NK-92 (cell line): ENCODE data around the gene LAMB2.

Experiments used
- DNase-seq: peaks from one replicate; lab custom pipeline; 2025; ENCODE audit not compliant: unreplicated experiment; lab: John Stamatoyannopoulos, UW

The LAMB2 gene

DNA sequence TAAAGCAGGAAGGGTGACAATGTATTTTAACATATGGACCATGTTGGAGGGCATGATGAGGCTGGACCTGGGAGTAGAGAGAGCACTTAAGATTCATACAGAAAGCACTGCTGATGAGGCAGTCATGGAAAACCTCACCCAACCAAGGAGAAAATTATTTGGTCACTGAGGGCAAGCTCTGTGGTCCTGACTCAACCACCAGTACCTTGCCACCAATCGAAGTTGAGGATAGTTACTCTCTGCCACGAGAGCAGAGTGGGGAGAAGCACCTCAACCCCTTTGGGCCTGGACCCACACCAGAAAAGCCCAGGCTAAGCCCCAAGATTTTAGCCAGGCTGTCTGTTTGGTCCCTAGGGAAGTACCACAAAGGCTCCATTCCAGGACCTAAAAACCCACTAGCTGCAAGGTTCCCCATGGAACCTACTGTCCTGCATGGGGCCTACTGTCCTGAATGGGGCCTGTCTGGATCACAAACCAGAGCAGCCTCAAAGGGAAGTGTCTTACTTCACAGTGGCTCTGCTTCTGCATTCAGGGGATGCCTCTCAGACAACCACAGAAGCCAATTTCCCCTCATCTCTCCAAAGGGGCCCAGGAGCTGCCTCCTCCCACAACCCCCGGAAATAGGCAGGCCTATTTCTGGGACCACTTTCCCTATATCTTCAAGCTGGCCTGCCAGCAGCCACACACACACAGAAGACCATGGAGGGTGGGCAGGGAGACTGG is 29.1 kb upstream of the LAMB2 start:
- DNase-seq = no peak

DNA sequence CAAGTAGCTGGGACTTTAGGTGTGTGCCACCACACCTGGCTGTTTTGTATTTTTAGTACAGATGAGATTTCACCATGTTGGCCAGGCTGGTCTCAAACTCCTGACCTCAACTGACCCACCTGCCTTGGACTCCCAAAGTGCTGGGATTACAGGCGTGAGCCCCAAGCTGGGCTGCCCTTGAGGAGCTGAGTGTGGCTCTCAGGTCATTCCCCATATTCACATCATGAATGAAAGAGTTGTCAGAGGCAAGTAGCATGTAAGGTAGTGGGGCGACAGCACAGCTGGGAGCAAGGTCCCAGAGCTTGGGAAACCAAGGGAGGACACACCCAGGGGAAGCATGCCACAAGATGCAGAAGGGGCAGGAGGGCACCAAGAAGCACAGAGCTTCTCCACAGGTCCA is 28.3 kb upstream of the LAMB2 start:
- no peak for DNase-seq

DNA sequence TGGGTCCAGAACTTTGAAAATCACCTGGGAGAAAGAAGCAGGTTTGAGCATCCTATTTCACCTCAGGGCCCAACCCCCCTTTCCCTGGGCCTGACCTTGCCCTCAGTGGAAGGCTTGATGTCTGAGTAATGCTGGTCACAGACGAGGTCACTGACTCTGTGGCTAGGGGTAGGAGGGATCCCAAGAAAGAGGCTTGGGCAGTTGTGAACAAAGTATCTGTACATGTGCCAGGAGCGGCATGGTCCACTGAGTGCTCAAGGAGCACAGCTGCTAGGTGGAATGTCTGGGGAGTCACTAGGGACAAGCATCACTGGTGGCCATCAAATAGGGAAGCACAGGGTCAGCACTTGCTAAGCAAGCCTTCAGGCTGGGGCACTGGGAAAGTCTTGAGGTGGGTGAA is 25.9 kb upstream of the LAMB2 start:
- no peak for DNase-seq

DNA sequence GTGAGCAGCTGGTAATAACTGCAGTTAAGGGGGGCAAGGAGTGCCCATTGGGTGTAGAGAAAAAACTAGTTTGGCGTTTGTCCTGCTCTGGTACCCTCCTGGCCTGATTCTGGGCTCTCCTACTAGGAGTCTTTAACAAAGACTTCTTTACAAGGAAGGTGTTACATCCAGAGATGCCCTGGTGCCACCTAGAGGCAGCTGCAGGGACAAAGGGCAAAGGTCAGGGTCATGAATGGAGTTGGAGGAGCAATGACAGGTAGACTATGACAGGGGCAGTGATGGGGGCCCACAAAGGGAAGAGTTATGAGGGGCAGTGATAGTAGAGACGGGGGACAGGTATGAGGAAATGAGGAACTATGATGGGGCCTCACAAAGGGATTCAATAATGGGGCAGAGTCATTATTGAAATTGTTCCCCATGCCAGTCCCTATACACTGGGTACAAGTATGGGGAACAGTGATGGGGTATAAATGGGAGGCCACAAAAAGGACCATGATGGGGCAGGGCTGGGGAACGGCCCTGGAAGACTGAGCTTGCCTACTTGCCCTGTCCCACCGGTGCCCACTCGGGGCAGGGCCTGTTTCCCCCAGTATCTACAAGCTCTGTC is 25.4 kb upstream of the LAMB2 start:
- no peak for DNase-seq

DNA sequence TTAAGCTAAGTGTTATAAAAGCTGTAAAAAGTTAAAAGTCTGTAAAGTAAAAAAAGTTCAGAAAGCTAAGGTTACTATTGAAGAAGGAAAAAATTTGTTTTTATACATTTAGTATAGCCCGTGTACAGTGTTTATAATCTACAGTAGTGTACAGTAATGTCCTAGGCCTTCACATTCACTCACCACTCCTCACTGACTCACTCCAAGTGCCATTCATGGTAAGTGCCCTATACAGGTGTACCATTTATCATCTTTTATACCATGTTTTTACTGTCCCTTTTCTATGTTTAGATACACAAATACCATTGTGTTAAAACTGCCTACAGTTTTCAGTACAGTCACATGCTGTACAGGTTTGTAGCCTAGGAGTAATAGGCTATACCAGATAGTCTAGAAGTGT is 24.4 kb upstream of the LAMB2 start:
- no peak for DNase-seq

DNA sequence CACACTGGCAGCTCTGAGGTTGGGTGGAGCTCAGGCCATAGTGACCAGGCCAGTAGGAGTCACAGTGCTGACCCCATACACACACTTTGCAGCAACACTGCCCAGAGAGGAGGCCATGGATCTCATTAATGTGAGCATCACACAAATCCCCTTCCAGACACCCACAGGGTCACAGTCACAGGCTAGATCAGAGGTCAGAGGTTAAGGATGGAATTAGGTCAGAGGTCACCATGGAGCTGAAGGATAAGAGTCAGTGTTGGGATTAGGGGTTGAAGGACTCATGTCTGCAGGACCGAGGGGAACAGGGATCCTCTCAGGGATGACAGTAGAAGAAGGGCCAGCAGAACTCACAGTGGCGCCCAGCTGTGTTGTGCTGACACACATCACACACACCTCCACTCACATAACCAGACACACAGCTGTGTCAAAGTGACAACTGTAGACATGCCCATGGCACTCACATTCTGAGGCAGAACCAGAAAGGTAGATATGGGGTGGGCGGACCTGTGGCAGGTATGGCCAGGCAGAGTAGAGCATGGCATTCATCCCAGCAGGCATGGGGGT is 20.6 kb upstream of the LAMB2 start:
- DNase-seq = no peak

DNA sequence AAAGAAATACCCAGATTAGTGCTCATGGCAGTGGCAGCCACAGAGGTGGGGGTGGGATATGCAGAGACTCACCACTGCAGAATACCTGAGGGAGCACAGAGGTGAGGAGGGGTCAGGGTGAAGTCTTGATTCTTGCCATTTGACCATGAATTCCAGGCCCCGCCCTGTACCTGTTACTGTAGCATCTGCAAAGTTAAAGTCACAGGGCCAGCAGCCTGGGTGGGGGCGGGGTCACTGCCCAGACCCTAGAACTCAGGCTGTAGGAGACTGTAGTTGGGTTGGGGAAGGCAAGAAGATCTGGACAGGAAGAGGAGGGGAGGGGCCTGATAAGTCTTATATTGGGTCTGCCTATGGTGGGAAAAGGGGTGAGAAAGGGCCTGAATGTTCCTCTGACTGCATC is 18.8 kb upstream of the LAMB2 start:
- no peak for DNase-seq

GRCh38 chr3:49148159-49148558 is 15.3 kb upstream of the LAMB2 start:
- DNase-seq = no peak

- DNase-seq = no peak
Measured at GRCh38 chr3:49140080-49140479, 7.2 kb upstream of the LAMB2 start.

DNA sequence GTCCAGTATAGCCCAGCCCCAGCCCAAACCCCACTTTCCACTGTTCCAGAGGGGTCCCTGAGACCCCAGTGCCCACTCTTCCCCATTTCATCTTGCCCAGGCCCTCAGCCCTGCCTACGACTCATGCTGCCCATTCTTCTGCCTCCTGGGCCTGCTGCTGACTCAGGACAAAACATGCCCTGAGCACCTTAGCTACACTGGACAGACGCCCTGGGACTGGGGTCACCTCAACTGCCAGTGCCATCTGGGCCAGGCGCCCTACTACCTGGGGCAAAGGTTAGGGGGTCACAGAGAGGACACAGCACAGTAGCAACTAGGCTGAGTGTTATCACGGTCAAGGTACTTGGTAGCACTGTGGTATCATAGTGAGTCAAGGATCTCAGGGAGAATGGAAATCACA is 2.6 kb upstream of the LAMB2 start:
- no peak for DNase-seq

DNA sequence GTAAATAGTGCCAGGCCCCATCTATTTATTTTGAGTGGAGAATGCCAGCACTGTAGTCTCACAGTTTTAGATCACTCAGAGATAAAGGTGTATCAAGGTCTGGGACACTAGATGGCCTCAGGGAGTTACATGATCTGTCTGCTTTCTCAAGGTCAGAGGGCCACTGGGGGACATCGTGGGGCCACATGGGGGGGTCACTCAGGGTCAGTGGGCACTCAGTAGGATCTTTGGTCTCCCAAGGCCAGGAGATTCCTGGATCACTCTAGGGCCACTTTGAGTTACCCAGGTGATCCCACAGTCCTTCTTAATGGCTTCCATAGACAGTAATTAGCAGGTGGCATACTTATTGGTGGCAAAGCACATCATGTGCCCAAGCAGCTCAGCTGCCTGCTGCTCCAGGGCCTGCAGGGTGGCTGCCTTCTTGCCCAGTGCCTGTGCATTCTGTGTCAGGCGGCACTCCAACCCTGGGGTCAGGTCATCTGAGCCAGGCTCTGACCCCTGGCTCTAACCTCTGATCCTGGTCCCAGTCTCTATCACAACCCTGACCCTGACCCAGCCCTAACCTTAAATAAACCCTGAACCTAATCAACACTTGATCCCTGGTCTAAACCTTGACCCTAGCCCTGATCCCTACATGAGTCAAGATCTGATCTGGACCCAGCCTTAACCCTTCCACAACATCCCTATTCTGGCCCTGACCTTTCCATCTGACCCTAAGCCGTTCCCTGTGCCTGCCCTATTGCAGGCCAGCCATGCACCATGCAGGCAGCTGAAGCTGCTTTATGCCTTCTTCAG is 1.8 kb upstream of the LAMB2 start:
- DNase-seq = no peak

- no peak for DNase-seq
Measured at GRCh38 chr3:49133226-49133951, 539 bp upstream of the LAMB2 start.

GRCh38 chr3:49132073-49132436 is 795 bp downstream of the LAMB2 start:
- no peak for DNase-seq

DNA sequence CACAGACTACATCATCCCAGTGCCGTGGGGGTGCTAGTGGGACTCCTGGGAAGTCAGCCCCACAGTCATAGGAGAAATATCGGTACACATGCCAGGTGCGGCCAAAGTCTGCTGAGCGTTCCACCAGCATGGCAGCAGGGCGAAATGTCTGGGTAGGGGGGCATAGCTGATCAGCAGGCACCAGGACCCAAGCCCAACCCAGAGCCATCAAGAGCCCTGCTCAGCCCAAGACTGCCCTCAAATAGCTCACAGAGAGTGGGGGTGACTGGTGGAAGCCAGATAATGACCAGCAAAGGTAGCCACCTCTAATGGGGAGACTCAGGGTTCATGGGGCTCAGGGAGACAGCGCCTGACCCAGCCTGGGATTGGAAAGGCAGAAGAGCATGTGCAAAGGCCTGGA is 1.3 kb downstream of the LAMB2 start:
- DNase-seq = no peak

GRCh38 chr3:49131040-49131439 is 1.8 kb downstream of the LAMB2 start:
- no peak for DNase-seq

DNA sequence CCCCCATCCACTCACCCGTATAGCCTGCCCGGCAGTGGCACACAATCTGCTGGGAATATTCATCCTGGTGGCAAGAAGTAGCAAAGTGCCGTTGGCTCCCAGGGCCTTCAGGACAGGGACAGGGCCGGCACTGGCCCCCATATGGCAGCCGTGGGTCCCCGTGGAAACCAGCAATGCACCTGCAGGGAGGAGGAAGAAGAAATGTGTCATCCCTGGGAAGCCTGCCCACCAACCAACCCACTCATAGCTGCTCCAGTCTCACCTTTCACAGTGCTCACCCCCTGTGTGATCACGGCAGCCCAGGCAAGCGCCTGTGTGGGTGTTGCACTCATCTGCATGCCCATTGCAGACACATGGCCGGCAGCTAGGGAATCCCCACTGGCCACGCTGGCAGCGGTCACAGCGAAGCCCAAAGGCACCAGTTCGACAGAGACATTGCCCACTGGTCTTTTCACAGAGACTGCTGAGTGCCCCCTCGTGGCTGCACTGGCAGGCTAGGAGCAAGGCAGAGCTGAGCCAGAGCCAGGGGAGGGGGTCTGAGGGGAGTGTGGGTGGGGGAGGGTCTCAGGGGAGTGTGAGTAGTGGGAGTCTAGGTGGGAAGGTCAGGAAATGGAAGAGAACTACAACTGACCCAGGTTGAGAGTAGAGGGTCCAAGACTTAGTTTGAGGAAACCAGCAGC is 7.7 kb downstream of the LAMB2 start:
- DNase-seq = no peak

DNA sequence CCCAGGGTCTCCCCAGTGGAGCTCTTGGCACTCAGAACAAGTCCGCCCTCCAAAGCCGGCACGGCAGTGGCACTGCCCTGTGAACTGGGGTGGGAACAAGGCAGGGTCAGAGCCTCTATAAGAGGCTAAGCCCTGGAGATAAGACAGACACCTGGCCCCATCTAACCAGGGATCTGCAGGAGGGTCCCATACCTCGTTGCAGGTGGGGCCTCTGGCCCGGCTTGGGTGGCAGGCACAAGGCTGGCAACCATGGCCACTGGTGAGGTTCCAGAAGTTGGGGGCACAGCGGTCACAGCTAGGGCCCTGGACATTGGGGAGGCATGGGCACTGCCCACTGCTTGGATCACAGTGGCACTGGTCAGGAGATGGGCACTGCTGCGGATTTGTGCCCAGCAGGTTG is 8.6 kb downstream of the LAMB2 start:
- DNase-seq = no peak

- no peak for DNase-seq
Measured at GRCh38 chr3:49123687-49124086, 9.2 kb downstream of the LAMB2 start.

GRCh38 chr3:49122886-49123545 is 9.8 kb downstream of the LAMB2 start:
- DNase-seq = no peak

DNA sequence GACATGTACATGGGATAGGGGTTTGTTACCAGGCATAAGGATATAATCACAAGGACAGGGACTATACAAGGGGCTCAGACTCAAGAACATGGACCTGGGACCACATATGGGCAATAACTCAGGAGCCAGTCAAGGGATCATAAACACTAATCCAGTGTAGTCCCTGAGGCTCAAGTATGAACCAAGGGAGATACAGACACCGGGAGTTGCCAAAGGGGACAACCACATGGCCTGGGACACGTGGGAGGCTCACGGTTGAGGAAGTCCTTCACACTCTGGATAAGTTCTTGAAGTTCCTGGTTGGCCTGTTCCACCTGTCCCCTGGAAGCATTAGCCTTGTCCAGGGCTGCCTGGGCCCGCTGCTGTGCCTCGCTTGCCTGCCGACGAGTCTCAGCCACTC is 10.4 kb downstream of the LAMB2 start:
- DNase-seq = no peak
